ENCODE measurements around the gene BAHCC1. TPM values are rescaled to one million over a fixed set of nuclear protein-coding genes. Genes with fewer than 3 reads are reported as not detected.

BAHCC1 gene
- total RNA-seq, 2 experiments from 2014 or later, result 0.02 TPM; not detected in 1

DNA sequence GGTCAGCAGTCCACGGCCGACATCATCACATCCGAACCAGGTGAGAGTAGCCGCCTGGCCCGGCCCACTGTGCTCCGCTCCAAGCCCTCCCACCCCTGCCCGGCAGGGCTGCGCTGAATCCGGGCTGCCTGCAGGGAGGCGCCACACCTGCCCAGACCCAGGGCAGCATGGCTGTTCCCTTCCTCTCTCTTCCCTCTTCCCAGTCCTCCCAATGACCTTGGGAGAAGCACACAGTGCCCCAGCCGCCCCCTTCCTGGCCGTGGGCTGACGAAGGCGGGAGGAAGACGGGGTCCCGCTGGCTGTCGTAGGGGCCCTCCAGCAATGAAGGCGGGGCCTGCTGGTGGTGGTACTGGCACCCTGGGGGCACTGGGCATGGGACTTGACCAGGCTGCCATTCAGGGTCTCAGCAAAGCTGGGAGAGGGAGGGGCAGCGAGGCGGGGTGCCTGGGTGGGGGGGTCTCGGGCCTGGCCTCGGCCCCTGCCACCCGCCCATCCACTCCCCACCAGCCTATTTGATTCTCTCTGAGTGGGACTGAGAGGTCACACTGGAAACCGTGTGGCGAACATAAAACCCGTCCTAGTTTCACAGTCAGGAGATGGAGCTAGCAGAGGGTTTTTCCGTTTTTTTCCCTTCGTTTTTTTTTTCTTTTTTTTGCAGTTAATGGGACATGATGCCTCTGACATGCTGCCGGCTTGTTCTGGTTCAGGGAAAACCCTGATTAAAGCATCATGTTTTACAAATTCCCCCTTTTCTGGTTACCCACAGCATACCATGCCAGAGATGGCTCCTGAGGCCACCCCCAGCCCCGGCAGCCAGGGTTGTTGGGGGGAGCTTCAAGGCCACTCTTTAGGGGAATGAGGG, 50.6 kb downstream of the BAHCC1 start:
- H3K9me3 Mint-ChIP-seq, result no peaks in the 10 kb centered on the region
- no peak overlapping the region for H3K4me3 Mint-ChIP-seq
- DNase-seq, result no peak
- intact Hi-C loops (cut with micrococcal nuclease), result no loop called here
- CTCF ChIA-PET, result no interaction called here
- no peaks in the 10 kb centered on the region for H3K4me1 Mint-ChIP-seq (ENCODE audit: low read depth)
- H3K27me3 Mint-ChIP-seq (ENCODE audit: low read depth), result no peaks in the 10 kb centered on the region
- no peak overlapping the region for H3K27ac Mint-ChIP-seq
- H3K36me3 Mint-ChIP-seq (ENCODE audit: low read depth), result no peaks in the 10 kb centered on the region

DNA sequence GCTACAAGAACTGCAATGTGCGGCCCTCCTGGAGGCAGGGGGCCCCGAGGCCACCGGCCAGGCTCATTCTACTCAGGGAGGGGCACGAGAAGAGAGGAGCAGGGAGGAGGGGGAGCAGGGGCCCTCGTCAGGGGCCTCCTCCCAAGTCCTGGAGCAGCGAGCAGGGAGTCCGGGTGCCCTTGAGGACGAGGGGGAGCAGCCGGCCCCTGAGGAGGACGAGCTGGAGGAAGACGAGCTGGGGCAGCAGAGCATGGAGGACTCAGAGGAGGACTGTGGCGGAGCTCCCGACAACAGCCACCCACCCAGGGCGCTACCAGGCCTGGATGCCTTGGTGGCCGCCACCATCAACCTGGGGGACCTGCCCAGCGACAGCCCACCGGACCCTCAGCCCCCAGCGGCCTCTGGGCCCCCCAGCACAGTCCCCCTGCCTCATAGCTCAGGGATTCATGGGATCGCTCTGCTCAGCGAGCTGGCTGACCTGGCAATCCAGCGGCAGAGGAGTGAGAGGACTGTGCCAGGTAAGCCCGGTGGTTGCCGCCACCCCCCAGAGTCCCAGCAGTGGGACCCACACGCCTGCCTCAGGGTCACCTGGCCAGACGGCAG, 52.2 kb downstream of the BAHCC1 start:
- CTCF ChIA-PET, result no interaction called here
- H3K36me3 Mint-ChIP-seq (ENCODE audit: low read depth), result no peaks in the 10 kb centered on the region
- H3K4me3 Mint-ChIP-seq, result no peak overlapping the region
- DNase-seq, result no peak
- H3K4me1 Mint-ChIP-seq (ENCODE audit: low read depth), result no peaks in the 10 kb centered on the region
- no peak overlapping the region for H3K27ac Mint-ChIP-seq
- H3K9me3 Mint-ChIP-seq, result no peaks in the 10 kb centered on the region
- H3K27me3 Mint-ChIP-seq (ENCODE audit: low read depth), result no peaks in the 10 kb centered on the region
- intact Hi-C loops (cut with micrococcal nuclease), result no loop called here

DNA sequence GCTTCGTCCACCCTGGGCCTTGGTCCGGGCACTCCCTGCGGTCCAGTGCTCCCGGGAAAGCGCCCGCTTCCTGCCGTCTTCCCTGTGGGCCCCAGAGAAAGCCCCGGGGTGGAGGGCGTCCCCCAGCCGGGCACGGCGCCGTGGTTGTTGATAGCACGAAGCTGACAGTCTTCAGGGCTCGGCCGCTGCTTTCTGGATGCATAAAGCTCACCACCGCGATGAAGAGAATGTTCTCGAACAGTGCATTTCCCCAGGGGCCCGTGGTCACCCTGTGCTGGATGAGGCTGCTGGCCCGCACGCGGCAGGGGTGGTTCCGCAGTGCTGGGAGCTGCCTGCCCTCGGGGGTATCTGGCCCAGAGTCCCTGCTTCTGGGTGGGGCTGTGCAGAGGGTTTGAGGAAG, 53.2 kb downstream of the BAHCC1 start:
- no peak for DNase-seq
- Mint-ChIP-seq H3K4me1 (ENCODE audit: low read depth) (peaks cover 4% of the 10 kb centered on the region), H3K4me3 (no peak overlapping the region), H3K9me3 (no peaks in the 10 kb centered on the region), H3K27ac (no peak overlapping the region), H3K27me3 (ENCODE audit: low read depth) (no peaks in the 10 kb centered on the region), H3K36me3 (ENCODE audit: low read depth) (no peaks in the 10 kb centered on the region)
- CTCF ChIA-PET, result no interaction called here
- intact Hi-C loops (cut with micrococcal nuclease), result no loop called here

DNA sequence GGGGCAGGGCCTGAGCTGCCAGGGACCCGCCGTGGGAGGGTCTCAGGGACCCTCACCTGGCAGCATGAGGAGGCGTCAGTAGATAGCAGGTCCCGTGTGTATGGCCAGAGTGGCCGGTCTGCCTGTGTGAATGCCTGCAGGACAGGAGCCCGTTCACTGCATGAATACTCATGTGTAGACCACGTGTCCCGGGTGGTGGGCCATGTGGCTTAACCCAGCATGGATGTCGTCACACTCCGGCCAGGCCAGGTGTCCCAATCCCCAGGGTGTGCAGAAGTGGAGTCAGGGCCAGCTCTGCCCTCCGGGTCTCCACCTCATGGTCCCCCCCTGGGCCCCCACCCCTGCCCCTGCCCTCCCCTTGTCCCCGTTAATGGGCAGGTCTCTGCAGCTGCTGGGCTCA, 53.7 kb downstream of the BAHCC1 start:
- no peak overlapping the region for H3K27ac Mint-ChIP-seq
- DNase-seq, result no peak
- H3K4me1 Mint-ChIP-seq (ENCODE audit: low read depth), result peaks cover 6% of the 10 kb centered on the region
- intact Hi-C loops (cut with micrococcal nuclease), result no loop called here
- H3K36me3 Mint-ChIP-seq (ENCODE audit: low read depth), result no peaks in the 10 kb centered on the region
- no peaks in the 10 kb centered on the region for H3K27me3 Mint-ChIP-seq (ENCODE audit: low read depth)
- no peak overlapping the region for H3K4me3 Mint-ChIP-seq
- CTCF ChIA-PET, result no interaction called here
- no peaks in the 10 kb centered on the region for H3K9me3 Mint-ChIP-seq

DNA sequence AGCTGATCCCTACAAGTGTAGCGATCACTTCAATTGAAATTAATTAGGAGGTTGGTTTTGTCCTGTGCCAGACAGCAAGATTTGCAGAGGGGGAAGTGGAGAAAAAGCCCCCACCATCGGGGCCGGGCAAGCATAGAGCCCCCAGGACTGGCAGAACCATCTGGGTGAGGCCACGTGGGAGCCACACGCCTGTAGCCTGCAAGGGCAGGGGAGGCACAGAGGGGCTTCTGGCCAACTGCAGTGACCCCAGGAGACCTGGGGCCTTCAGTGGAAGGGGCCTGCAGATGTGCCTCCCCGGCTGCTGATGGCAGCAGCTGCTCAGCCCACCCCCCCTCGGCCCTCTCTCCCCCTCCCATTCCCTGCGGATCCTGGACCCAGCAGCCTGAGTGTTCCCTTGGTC, 54.1 kb downstream of the BAHCC1 start:
- no peaks in the 10 kb centered on the region for H3K27me3 Mint-ChIP-seq (ENCODE audit: low read depth)
- H3K27ac Mint-ChIP-seq, result no peak overlapping the region
- no peaks in the 10 kb centered on the region for H3K36me3 Mint-ChIP-seq (ENCODE audit: low read depth)
- DNase-seq, result no peak
- no peaks in the 10 kb centered on the region for H3K9me3 Mint-ChIP-seq
- intact Hi-C loops (cut with micrococcal nuclease), result no loop called here
- H3K4me3 Mint-ChIP-seq, result no peak overlapping the region
- peaks cover 8% of the 10 kb centered on the region for H3K4me1 Mint-ChIP-seq (ENCODE audit: low read depth)
- CTCF ChIA-PET, result no interaction called here

DNA sequence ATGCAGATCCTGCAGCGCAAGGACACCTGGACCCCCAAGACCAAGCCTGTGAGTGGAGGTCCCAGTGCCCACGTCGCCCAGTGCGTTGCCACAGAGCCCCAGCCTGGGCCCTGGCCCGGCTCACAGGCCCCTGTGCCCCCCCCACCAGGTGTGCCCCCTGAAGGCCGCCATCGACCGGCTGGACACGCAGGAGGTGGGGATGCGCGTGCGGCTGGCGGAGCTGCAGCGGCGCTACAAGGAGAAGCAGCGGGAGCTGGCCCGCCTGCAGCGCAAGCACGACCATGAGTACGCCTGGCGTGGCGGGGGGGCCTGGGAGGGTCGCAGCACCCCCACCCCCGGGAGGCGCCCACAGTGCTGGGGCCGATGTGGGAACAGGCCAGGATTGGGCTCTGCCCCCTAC, 56.6 kb downstream of the BAHCC1 start:
- no peaks in the 10 kb centered on the region for H3K27me3 Mint-ChIP-seq (ENCODE audit: low read depth)
- intact Hi-C loops (cut with micrococcal nuclease), result no loop called here
- H3K9me3 Mint-ChIP-seq, result no peaks in the 10 kb centered on the region
- H3K36me3 Mint-ChIP-seq (ENCODE audit: low read depth), result no peaks in the 10 kb centered on the region
- no peak overlapping the region for H3K27ac Mint-ChIP-seq
- H3K4me1 Mint-ChIP-seq (ENCODE audit: low read depth), result peaks cover 8% of the 10 kb centered on the region
- H3K4me3 Mint-ChIP-seq, result no peak overlapping the region
- DNase-seq, result no peak
- CTCF ChIA-PET, result no interaction called here

DNA sequence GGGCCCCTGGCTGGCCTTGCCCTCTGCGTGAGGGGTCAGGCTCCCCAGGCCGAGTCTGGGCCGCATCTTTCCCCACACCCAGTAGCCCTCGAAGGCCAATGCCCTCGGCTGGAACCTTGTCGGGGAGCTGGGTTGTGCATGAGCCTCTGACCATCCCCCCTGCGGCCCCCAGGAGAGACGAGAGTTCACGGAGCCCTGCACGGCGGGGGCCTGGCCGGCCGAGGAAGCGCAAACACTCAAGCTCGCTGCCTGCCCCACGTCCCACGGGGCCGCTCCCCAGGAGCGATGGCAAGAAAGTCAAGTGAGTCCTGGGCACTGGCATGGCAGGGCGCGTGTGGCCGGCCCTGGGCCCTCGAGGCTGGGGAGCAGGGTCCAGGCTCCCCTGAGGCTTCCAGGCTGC, 57.3 kb downstream of the BAHCC1 start:
- CTCF ChIA-PET, result no interaction called here
- Mint-ChIP-seq H3K4me1 (ENCODE audit: low read depth) (peaks cover 8% of the 10 kb centered on the region), H3K9me3 (no peaks in the 10 kb centered on the region), H3K27ac (no peak overlapping the region), H3K4me3 (no peak overlapping the region), H3K36me3 (ENCODE audit: low read depth) (no peaks in the 10 kb centered on the region), H3K27me3 (ENCODE audit: low read depth) (no peaks in the 10 kb centered on the region)
- DNase-seq, result no peak
- intact Hi-C loops (cut with micrococcal nuclease), result no loop called here

DNA sequence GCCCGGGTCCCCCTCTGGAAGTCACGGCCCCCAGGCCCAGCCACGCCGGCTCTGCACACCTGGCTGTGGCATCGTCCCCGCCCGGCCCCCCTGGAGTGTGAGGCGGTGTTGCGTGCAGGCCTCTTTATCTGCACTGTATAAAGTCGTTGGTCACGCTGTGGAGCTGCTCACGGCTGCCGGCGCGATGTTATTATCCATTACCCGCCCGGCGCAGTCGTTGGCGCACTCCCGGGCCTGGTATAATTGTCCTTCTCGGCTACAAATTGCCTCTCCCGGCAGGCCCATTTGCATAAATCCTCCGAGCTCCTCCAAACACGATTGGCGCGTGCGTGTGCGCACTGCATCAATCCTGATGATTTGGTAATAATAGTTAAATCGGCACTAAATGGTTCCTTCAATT, 57.8 kb downstream of the BAHCC1 start:
- no peak for DNase-seq
- H3K27me3 Mint-ChIP-seq (ENCODE audit: low read depth), result no peaks in the 10 kb centered on the region
- H3K27ac Mint-ChIP-seq, result no peak overlapping the region
- peaks cover 8% of the 10 kb centered on the region for H3K4me1 Mint-ChIP-seq (ENCODE audit: low read depth)
- intact Hi-C loops (cut with micrococcal nuclease), result no loop called here
- H3K4me3 Mint-ChIP-seq, result no peak overlapping the region
- CTCF ChIA-PET, result no interaction called here
- no peaks in the 10 kb centered on the region for H3K9me3 Mint-ChIP-seq
- no peaks in the 10 kb centered on the region for H3K36me3 Mint-ChIP-seq (ENCODE audit: low read depth)

DNA sequence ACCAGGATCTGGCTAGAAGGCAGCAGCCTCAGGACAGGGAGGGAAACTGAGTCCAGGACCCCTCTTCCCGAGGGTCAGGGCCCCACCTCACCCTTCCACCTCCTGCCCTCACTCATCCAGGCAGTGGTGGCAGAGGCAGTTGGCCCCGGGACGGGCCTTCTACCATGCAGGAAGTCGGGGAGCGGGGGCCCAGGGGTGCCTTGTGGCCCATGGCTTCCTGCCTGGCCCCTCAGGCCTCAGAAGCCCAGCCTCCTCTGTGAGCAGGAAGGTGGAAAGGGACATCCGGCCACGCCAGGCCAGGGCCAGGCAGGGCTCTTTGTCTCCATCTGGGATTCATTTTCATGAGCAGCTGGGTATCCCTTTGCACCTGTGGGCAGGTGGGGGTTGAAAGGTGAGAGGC, 58.5 kb downstream of the BAHCC1 start:
- intact Hi-C loops (cut with micrococcal nuclease), result no loop called here
- Mint-ChIP-seq H3K4me1 (ENCODE audit: low read depth) (peaks cover 8% of the 10 kb centered on the region), H3K27me3 (ENCODE audit: low read depth) (no peaks in the 10 kb centered on the region), H3K27ac (no peak overlapping the region), H3K36me3 (ENCODE audit: low read depth) (no peaks in the 10 kb centered on the region), H3K4me3 (no peak overlapping the region), H3K9me3 (no peaks in the 10 kb centered on the region)
- DNase-seq, result peak; percentile 55
- CTCF ChIA-PET, result no interaction called here

DNA sequence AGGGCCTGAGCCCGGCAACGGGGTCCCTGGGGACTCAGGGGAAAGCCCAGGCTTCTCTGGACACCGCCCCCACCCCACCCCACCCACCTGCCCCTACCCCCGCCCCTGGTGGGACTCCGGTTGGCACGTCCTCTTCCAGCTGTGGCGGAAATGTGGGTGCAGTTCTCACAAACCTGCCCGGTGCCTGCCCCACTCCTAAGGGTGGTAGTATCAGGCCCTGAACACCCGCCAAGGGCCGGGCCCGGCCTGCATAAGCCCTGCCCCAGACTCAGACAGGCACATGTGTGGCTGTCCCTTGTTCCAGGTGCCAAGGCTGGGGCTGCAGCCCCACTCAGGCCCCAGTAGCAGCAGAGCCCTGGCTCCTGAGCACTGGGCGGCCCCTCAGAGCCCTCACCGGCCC, 59.2 kb downstream of the BAHCC1 start:
- Mint-ChIP-seq H3K36me3 (ENCODE audit: low read depth) (no peaks in the 10 kb centered on the region), H3K4me3 (no peak overlapping the region), H3K27ac (no peak overlapping the region), H3K4me1 (ENCODE audit: low read depth) (peaks cover 8% of the 10 kb centered on the region), H3K9me3 (no peaks in the 10 kb centered on the region), H3K27me3 (ENCODE audit: low read depth) (no peaks in the 10 kb centered on the region)
- CTCF ChIA-PET, result interaction anchor here (0.6 kb wide), 1 partner anchor 313 kb away, joined by 4 read pairs; no protein-coding TSS in a partner anchor
- DNase-seq, result no peak
- intact Hi-C loops (cut with micrococcal nuclease), result no loop called here

DNA sequence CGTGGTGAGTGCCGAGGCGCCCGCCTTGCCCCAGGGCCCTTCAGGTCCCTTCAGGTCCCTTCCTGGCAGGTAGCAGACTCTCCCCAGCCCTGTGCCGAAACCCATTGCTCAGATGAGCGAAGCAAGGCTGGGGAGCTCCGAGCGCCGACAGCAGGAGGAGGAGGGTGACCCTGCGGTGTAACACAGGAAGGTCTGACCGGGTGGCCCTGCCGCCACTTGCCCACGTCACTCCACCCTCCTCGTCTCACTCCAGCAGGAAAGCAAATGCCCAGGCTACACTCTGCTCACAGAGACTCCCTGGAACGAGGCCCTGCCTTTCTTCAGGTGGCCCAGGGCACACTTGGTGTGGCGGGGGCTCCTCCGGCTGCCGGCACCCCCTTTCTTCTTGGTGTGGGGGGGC, 60.1 kb downstream of the BAHCC1 start:
- no peaks in the 10 kb centered on the region for H3K36me3 Mint-ChIP-seq (ENCODE audit: low read depth)
- CTCF ChIA-PET, result no interaction called here
- no peak overlapping the region for H3K4me3 Mint-ChIP-seq
- no peaks in the 10 kb centered on the region for H3K27me3 Mint-ChIP-seq (ENCODE audit: low read depth)
- no peak for DNase-seq
- H3K9me3 Mint-ChIP-seq, result no peaks in the 10 kb centered on the region
- intact Hi-C loops (cut with micrococcal nuclease), result no loop called here
- H3K27ac Mint-ChIP-seq, result no peak overlapping the region
- peaks cover 8% of the 10 kb centered on the region for H3K4me1 Mint-ChIP-seq (ENCODE audit: low read depth)

DNA sequence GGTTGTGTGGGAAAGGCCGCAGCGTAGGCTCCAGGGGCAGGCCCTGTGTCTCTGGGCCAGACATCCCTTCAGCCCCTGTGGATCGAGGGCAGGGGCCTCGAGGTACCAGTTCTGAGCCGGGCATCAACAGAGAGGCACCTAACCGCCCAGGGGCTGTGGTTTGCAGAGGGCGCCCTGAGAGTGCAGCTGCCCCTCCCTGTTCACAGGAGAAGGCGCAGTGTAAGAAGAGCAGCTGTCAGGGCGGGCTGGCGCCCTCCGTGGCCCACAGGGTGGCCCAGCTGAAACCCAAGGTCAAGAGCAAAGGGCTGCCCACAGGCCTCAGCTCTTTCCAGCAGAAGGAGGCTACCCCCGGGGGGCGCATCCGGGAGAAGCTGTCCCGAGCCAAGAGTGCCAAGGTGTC, 60.8 kb downstream of the BAHCC1 start:
- DNase-seq, result no peak
- intact Hi-C loops (cut with micrococcal nuclease), result no loop called here
- CTCF ChIA-PET, result no interaction called here
- H3K4me3 Mint-ChIP-seq, result no peak overlapping the region
- H3K9me3 Mint-ChIP-seq, result no peaks in the 10 kb centered on the region
- peaks cover 8% of the 10 kb centered on the region for H3K4me1 Mint-ChIP-seq (ENCODE audit: low read depth)
- H3K36me3 Mint-ChIP-seq (ENCODE audit: low read depth), result no peaks in the 10 kb centered on the region
- no peaks in the 10 kb centered on the region for H3K27me3 Mint-ChIP-seq (ENCODE audit: low read depth)
- H3K27ac Mint-ChIP-seq, result no peak overlapping the region

DNA sequence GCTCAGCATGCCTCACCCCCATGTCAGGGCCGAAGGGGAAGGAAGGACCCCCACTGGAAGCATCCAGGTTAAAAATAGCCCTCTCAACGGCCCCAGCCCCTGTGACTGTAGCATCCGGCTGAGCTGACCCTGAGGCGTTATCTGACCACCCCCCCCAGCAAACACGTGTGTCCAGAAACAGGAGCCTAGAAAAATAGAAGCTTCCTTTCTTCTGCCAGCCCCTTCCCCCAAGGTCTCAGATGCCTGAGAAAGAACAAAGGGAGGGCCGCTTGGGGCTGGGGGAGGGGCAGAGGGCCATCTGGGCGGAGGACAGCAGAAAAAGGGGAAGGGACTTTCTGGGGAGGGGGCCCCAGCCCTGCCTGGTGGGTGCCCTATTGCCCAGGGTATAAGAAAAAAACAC, 61.5 kb downstream of the BAHCC1 start:
- Mint-ChIP-seq H3K27me3 (ENCODE audit: low read depth) (no peaks in the 10 kb centered on the region), H3K4me3 (no peak overlapping the region), H3K27ac (no peak overlapping the region), H3K9me3 (no peaks in the 10 kb centered on the region), H3K36me3 (ENCODE audit: low read depth) (no peaks in the 10 kb centered on the region), H3K4me1 (ENCODE audit: low read depth) (peaks cover 8% of the 10 kb centered on the region)
- DNase-seq, result no peak
- intact Hi-C loops (cut with micrococcal nuclease), result no loop called here
- CTCF ChIA-PET, result interaction anchor here (0.7 kb wide), 1 partner anchor 135 kb away, joined by 3 read pairs; no protein-coding TSS in a partner anchor

Data from activated naive CD4-positive, alpha-beta T cell treated with anti-CD3 and anti-CD28 coated beads for 36 hours (primary cell).